Gastroesophageal sphincter (tissue), 4 donors: ENCODE measurements around the gene RAP1A. TPM values are rescaled to one million over a fixed set of nuclear protein-coding genes. Genes with fewer than 3 reads are reported as not detected.
A peak's percentile ranks its signal among the peaks of the same experiment; 100 is the strongest.

Source experiments
- ATAC-seq: fragments of 150-250 bp; one replicate; pipeline ENCODE4 v1.9.1; 2016; ENCODE audit warnings: mild to moderate bottlenecking, moderate library complexity
- H3K27ac ChIP-seq, 4 donors: fragments of 200-600 bp; sonication (generic) in 3 of 4; 1 replicate in 3 of 4; 2 replicates in 1 of 4; pipeline ENCODE4 v1.5.1; 2016 to 2019
- H3K27me3 ChIP-seq: fragments of 200-600 bp; sonication (generic); one replicate; pipeline ENCODE4 v1.5.1; 2019
- H3K36me3 ChIP-seq, 2 donors: fragments of 200-600 bp; sonication (generic); one replicate each; pipeline ENCODE4 v1.5.1; 2019; ENCODE audit warnings: control low read depth in 1 of 2
- H3K4me1 ChIP-seq, 3 donors: fragments of 200-600 bp; sonication (generic); 1 replicate in 2 of 3; 2 replicates in 1 of 3; pipeline ENCODE4 v1.5.1; 2016 to 2019; ENCODE audit warnings: control low read depth in 2 of 3
- H3K4me3 ChIP-seq, 2 donors: fragments of 200-600 bp; sonication (generic); one replicate each; pipeline ENCODE4 v1.5.1; 2019; ENCODE audit warnings: mild to moderate bottlenecking in 1 of 2, moderate library complexity in 1 of 2
- H3K9me3 ChIP-seq, 3 donors: fragments of 200-600 bp; sonication (generic); one replicate each; pipeline ENCODE4 v1.5.1; 2017 to 2019; ENCODE audit warnings: control low read depth in 2 of 3
- CTCF ChIP-seq, 4 experiments: fragments of 200-600 bp in 2 of 4; fragments of 450-650 bp in 2 of 4; sonication (generic) in 1 of 4; IDR thresholded peaks; one replicate each; pipeline ENCODE4 v1.5.1; 2017 to 2019; ENCODE audit warnings: antibody characterized with exemption in 4 of 4, mild to moderate bottlenecking in 2 of 4, moderate library complexity in 2 of 4
- EP300 ChIP-seq: sonication (generic); formaldehyde crosslinking; IDR thresholded peaks from one replicate; pipeline ENCODE4 v1.6.1; 2017; ENCODE audit warnings: antibody characterized with exemption, mild to moderate bottlenecking
- POLR2A ChIP-seq, 2 donors: fragments of 450-650 bp; IDR thresholded peaks; one replicate each; pipeline ENCODE4 v1.6.1; 2017; ENCODE audit warnings: antibody characterized with exemption in 2 of 2, mild to moderate bottlenecking in 2 of 2, moderate library complexity in 1 of 2
- POLR2AphosphoS5 ChIP-seq: sonication (generic); formaldehyde crosslinking; IDR thresholded peaks from one replicate; pipeline ENCODE4 v1.6.1; 2017; ENCODE audit warnings: antibody characterized with exemption
- WGBS, 2 donors: methylation state at CpG; one replicate each; pipeline ENCODE4 v1.1.5; 2018; ENCODE audit warnings: low coverage in 1 of 2; 5-methylcytosine and 5-hydroxymethylcytosine counted together
- total RNA-seq, 4 donors: library from RNA; depleted of rRNA; stranded (reverse); fragments of >200 nt; gene quantifications; one replicate each; pipeline ENCODE4 v1.1.0, GENCODE V29; 2016

RAP1A gene
- total RNA-seq, 4 donors from 2014 or later: 177 to 268 (median 214) TPM

- Histone ChIP-seq H3K27me3 (no peaks in the 10 kb centered on the region), H3K4me3 (no peak overlapping the region), H3K9me3 (no peaks in the 10 kb centered on the region), H3K4me1 (peaks cover 6 to 47% (median 20%) of the 10 kb centered on the region in 3 donors), H3K36me3 (no peaks in the 10 kb centered on the region), H3K27ac (peak overlapping the region in 3 of 4 donors; percentile 13 to 66 (median 56))
- ATAC-seq: peak; percentile 17
- WGBS, 2 donors: 30 to 52% methylated on average over 5 to 6 of the region's 7 CpGs
- TF ChIP-seq EP300: no peak
- TF ChIP-seq POLR2AphosphoS5: no peak
- no peak for TF ChIP-seq CTCF (IDR thresholded peaks at IDR 0.05)
- no peak for TF ChIP-seq POLR2A (IDR thresholded peaks at IDR 0.05)
Observed at GRCh38 chr1:111720274-111720976, 100.8 kb downstream of the RAP1A start.

GRCh38 chr1:111720977-111721786 is 101.6 kb downstream of the RAP1A start:
- no peaks in the 10 kb centered on the region for H3K27me3 ChIP-seq
- no peak overlapping the region for H3K4me3 ChIP-seq
- ATAC-seq: no peak
- no peaks in the 10 kb centered on the region for H3K9me3 ChIP-seq
- peaks cover 0 to 4% of the 10 kb centered on the region in 2 donors for H3K36me3 ChIP-seq
- no peak for TF ChIP-seq CTCF (IDR thresholded peaks at IDR 0.05)
- TF ChIP-seq POLR2AphosphoS5: no peak
- TF ChIP-seq EP300: no peak
- no peak for TF ChIP-seq POLR2A (IDR thresholded peaks at IDR 0.05)
- 49 to 55% methylated on average over 6 to 10 of the region's 10 CpGs for WGBS, 2 donors
- H3K4me1 ChIP-seq: peaks cover 6 to 54% (median 20%) of the 10 kb centered on the region in 3 donors
- peak overlapping the region in 3 of 4 donors; percentile 13 to 66 (median 56) for H3K27ac ChIP-seq

- H3K36me3 ChIP-seq: peaks cover 0 to 19% of the 10 kb centered on the region in 2 donors
- ATAC-seq: no peak
- peaks cover 6 to 56% (median 20%) of the 10 kb centered on the region in 3 donors for H3K4me1 ChIP-seq
- WGBS, 2 donors: 78 to 89% methylated on average over 3 to 4 of the region's 7 CpGs
- no peaks in the 10 kb centered on the region for H3K27me3 ChIP-seq
- no peak overlapping the region for H3K4me3 ChIP-seq
- TF ChIP-seq POLR2A (IDR thresholded peaks at IDR 0.05): no peak
- no peak for TF ChIP-seq EP300
- TF ChIP-seq POLR2AphosphoS5: no peak
- TF ChIP-seq CTCF (IDR thresholded peaks at IDR 0.05): no peak
- H3K9me3 ChIP-seq: no peaks in the 10 kb centered on the region
- H3K27ac ChIP-seq: no peak overlapping the region
Observed at GRCh38 chr1:111723091-111723806, 103.7 kb downstream of the RAP1A start.

- Histone ChIP-seq H3K27ac (no peak overlapping the region), H3K9me3 (no peaks in the 10 kb centered on the region), H3K4me3 (no peak overlapping the region), H3K4me1 (peaks cover 6 to 58% (median 20%) of the 10 kb centered on the region in 3 donors), H3K27me3 (no peaks in the 10 kb centered on the region), H3K36me3 (peaks cover 0 to 19% of the 10 kb centered on the region in 2 donors)
- ATAC-seq: no peak
- TF ChIP-seq CTCF (IDR thresholded peaks at IDR 0.05): no peak
- TF ChIP-seq POLR2A (IDR thresholded peaks at IDR 0.05): no peak
- TF ChIP-seq EP300: no peak
- no peak for TF ChIP-seq POLR2AphosphoS5
- WGBS, 2 donors: 14% methylated on average over 1 of the region's 1 CpG; no CpG with 5 or more reads in 1 of the 2 donors
Observed at GRCh38 chr1:111723871-111724270, 104.3 kb downstream of the RAP1A start.
